Measurements from ENCODE around the gene OGDHL.

OGDHL gene

DNA sequence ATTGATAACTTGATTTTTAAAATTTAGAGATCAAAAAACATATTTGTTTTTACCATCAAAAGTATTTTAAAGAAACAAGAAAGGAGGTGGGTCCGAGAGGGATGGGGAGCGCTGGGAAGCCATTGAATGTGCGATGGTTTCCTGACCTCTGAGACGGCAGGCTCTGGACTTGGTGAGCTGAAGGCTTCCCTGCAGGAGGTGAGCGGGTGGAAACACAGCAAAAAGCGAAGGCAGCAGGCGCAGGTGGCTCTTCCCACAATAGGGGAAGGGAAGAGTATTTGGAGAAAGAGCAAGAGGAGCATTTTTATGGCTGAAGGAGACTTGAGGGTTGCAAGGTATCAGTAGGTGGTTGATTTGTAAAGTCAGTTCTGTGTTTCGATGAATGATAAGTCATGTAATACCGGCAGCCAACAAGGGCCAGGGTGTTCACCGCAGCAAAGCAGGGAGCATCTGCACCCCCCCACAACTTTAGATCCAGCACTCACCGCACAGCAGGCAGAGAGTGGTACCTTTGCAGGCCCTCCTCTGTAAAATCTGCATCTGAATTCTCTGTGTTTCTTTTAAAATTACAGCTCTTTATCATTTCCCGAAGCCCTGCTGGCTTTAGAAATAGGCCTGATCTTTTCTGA is 72.1 kb downstream of the OGDHL start:
- DNase-seq (ENCODE audit: low read depth in 2 of 2): no peak

- DNase-seq (ENCODE audit: low read depth in 2 of 2): no peak
Observed at GRCh38 chr10:49688920-49689319, 73.2 kb downstream of the OGDHL start.

DNA sequence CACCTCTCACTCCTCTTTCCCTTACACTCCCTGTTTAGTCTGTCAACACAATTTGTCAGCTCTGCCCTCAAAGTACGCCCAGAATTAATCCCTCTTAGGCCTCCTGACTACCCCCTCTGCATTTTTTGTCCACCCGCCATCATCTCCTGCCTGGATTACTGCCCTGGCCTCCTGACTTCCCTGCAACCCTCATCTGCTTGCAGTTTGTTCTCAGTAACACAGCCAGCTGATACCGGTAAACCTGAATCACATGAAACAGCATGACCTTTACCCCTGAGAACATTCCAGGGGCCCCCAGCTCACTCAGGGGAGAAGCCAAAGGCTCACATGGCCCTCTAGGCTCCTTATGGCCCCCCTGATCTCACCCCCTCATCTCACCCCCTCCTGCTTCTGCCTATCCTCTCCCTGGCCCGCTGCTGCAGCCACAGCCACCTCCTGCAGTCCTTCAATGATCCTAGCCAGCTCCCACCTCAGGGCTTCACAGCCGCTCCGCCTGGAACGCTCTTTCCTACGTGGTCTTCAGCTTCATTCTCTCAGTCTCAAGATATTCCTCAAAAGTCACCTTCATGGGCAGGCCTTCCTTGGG is 73.8 kb downstream of the OGDHL start:
- no peak for DNase-seq (ENCODE audit: low read depth in 2 of 2)

DNA sequence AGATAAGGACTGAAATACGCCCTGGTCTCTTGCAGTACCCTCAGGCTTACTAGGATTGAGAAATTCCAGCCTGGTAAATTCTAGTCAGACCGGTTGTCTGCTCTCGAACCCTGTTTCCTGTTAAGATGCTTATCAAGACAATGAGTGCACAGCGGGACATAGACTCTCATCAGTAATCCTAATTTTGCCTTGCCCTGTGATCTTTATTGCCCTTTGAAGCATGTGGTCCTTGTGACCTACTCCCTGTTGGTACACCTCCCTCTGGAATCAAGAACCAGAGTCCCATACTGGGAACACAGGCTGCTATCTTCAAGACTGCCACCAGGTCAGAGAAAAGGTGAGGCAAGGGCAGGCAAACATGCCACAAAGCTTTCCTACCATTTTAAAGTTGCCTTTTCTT is 75.5 kb downstream of the OGDHL start:
- no peak for DNase-seq (ENCODE audit: low read depth in 2 of 2)

All from stimulated activated CD4-positive, alpha-beta T cell treated with anti-CD3 and anti-CD28 coated beads, Interleukin-4, amount 100 ng/mL, for 48 hours (primary cell).